GM12878 (cell line): Measurements from ENCODE around the gene NBEA. TPM values are rescaled to one million over a fixed set of nuclear protein-coding genes. Genes with fewer than 3 reads are reported as not detected.

Source experiments
- ATAC-seq: fragments of 200-7000 bp; cut with Tn5 transposase; 3 replicates; pipeline ENCODE4 v1.9.1; 2020; ENCODE audit warnings: mild to moderate bottlenecking, moderate library complexity
- BruUV-seq: library from RNA; stranded (reverse); fragments of 400-500 nt; replicated peaks from 2 replicates; lab custom pipeline; 2021; lab: Mats Ljungman, UMichigan
- CTCF ChIA-PET: fragments of 300-600 bp; sonication (Branson Sonifier 250); formaldehyde crosslinking; extraction: SDS; loops from one replicate; lab custom pipeline; 2021; ENCODE audit warnings: inconsistent platforms; lab: Yijun Ruan, JAX
- POLR2A ChIA-PET: fragments of 350-600 bp; formaldehyde crosslinking; extraction: SDS; loops from one replicate; lab custom pipeline; 2021; ENCODE audit warnings: inconsistent platforms; lab: Charles Lee
- RAD21 ChIA-PET: fragments of 300-600 bp; sonication (Branson Sonifier 250); formaldehyde crosslinking; loops from one replicate; lab custom pipeline; 2023; ENCODE audit warnings: antibody characterized with exemption; ENCODE audit not compliant: unreplicated experiment; lab: Charles Lee
- SMC1A ChIA-PET: fragments of 300-600 bp; sonication (Branson Sonifier 250); formaldehyde crosslinking; loops from one replicate; lab custom pipeline; 2023; ENCODE audit not compliant: unreplicated experiment, uncharacterized antibody; lab: Charles Lee
- DNase-seq: peaks from one replicate; pipeline ENCODE4 v3.0.0-alpha.2; 2011; ENCODE audit warnings: low read depth, low spot score
- FAIRE-seq: peaks from 3 replicates; lab custom pipeline; 2011; peaks lifted over from hg19 to GRCh38; lab: Jason Lieb, UNC
- H2AFZ ChIP-seq: 2 replicates; pipeline ENCODE4 v1.6.0; 2011; ENCODE audit warnings: low read depth, low read length, control low read depth; ENCODE audit not compliant: control insufficient read depth
- H3K27ac ChIP-seq: 2 replicates; pipeline ENCODE4 v1.5.1; 2011; ENCODE audit warnings: control low read depth; ENCODE audit not compliant: control insufficient read depth, insufficient read depth
- H3K27me3 ChIP-seq, 2 experiments: replicated peaks in 1 of 2; 2 replicates each; pipeline versions ENCODE4 v1.6.0 to v1.6.1; 2011; ENCODE audit warnings: low read length in 1 of 2; ENCODE audit not compliant: control insufficient read depth in 2 of 2, insufficient read depth in 2 of 2
- H3K36me3 ChIP-seq, 2 experiments: 2 replicates each; pipeline ENCODE4 v1.5.1; 2011; ENCODE audit warnings: low read length in 1 of 2; ENCODE audit not compliant: control insufficient read depth in 2 of 2, insufficient read depth in 2 of 2
- H3K4me1 ChIP-seq: 2 replicates; pipeline ENCODE4 v1.6.1; 2011; ENCODE audit warnings: mild to moderate bottlenecking, low read length, moderate library complexity, mixed read lengths; ENCODE audit not compliant: control insufficient read depth, insufficient read depth
- H3K4me2 ChIP-seq: 2 replicates; pipeline ENCODE4 v1.6.0; 2011; ENCODE audit warnings: control low read depth; ENCODE audit not compliant: control insufficient read depth, insufficient read depth
- H3K4me3 ChIP-seq: fragments of 200-600 bp; sonication (generic); 2 replicates; pipeline ENCODE4 v1.5.1; 2016
- H3K79me2 ChIP-seq: 2 replicates; pipeline ENCODE4 v1.6.0; 2011; ENCODE audit warnings: low read length; ENCODE audit not compliant: control insufficient read depth, insufficient read depth
- H3K9ac ChIP-seq: 2 replicates; pipeline ENCODE4 v1.8.0; 2011; ENCODE audit warnings: low read length, control low read depth, mixed read lengths; ENCODE audit not compliant: control insufficient read depth, insufficient read depth
- H3K9me3 ChIP-seq: replicated peaks from 3 replicates; pipeline ENCODE4 v1.5.1; 2011; ENCODE audit warnings: mild to moderate bottlenecking, low read length; ENCODE audit not compliant: control insufficient read depth, insufficient read depth
- H4K20me1 ChIP-seq: 2 replicates; pipeline ENCODE4 v1.6.0; 2011; ENCODE audit not compliant: control insufficient read depth, insufficient read depth
- BCLAF1 ChIP-seq: fragments of 450-650 bp; IDR thresholded peaks from 2 replicates; pipeline ENCODE4 v1.6.1; 2017; ENCODE audit warnings: antibody characterized with exemption, mild to moderate bottlenecking, moderate library complexity
- CBX3 ChIP-seq: fragments of 200-600 bp; sonication (generic); IDR thresholded peaks from 2 replicates; pipeline ENCODE4 v1.6.1; 2016; ENCODE audit warnings: low read depth, borderline replicate concordance
- CHD2 ChIP-seq: IDR thresholded peaks from 2 replicates; pipeline ENCODE4 v1.6.1; 2011; ENCODE audit warnings: low read depth, low read length, improper control_type of control experiment, borderline replicate concordance
- HDAC2 ChIP-seq: fragments of 200-600 bp; sonication (generic); IDR thresholded peaks from 2 replicates; pipeline ENCODE4 v1.6.1; 2017
- HSF1 ChIP-seq: fragments of 150-350 bp; IDR thresholded peaks from 2 replicates; pipeline ENCODE4 v1.6.1; 2014; ENCODE audit warnings: mild to moderate bottlenecking, low read depth, low read length
- IRF5 ChIP-seq: fragments of 450-650 bp; IDR thresholded peaks from 2 replicates; pipeline ENCODE4 v1.6.1; 2017; ENCODE audit warnings: borderline replicate concordance
- MXI1 ChIP-seq: fragments of 150-350 bp; IDR thresholded peaks from 2 replicates; pipeline ENCODE4 v1.6.1; 2011; ENCODE audit warnings: low read depth, mild to moderate bottlenecking, inconsistent platforms, low read length, improper control_type of control experiment
- NFIC ChIP-seq: IDR thresholded peaks from 2 replicates; pipeline ENCODE4 v1.6.1; 2012; ENCODE audit warnings: low read depth, mild to moderate bottlenecking, inconsistent platforms, low read length, moderate library complexity
- NFYA ChIP-seq: IDR thresholded peaks from 2 replicates; pipeline ENCODE4 v1.6.1; 2011; ENCODE audit warnings: low read depth, mild to moderate bottlenecking, low read length, improper control_type of control experiment, borderline replicate concordance
- PBX3 ChIP-seq: IDR thresholded peaks from 2 replicates; pipeline ENCODE4 v1.6.1; 2011; ENCODE audit warnings: mild to moderate bottlenecking, low read depth, low read length, moderate library complexity; ENCODE audit not compliant: insufficient replicate concordance
- RCOR1 ChIP-seq: conservative IDR thresholded peaks from 2 replicates; pipeline ENCODE4 v1.6.1; 2012; ENCODE audit warnings: low read depth, low read length, improper control_type of control experiment
- RELB ChIP-seq: fragments of 450-650 bp; IDR thresholded peaks from 2 replicates; pipeline ENCODE4 v1.6.1; 2017; ENCODE audit warnings: low read depth, mild to moderate bottlenecking, moderate library complexity
- SP1 ChIP-seq: IDR thresholded peaks from one replicate; pipeline ENCODE4 v1.6.1; 2011; ENCODE audit warnings: low read depth, low read length
- TCF3 ChIP-seq: IDR thresholded peaks from 2 replicates; pipeline ENCODE4 v1.6.1; 2012; ENCODE audit warnings: low read depth, mild to moderate bottlenecking, low read length, borderline replicate concordance; ENCODE audit not compliant: insufficient read depth
- WGBS: methylation state at CpG from one replicate; pipeline ENCODE4 v1.1.6; 2016; ENCODE audit warnings: low lambda C conversion rate; ENCODE audit not compliant: insufficient replicate concordance, insufficient coverage; ENCODE audit errors: missing lambda C conversion rate; 5-methylcytosine and 5-hydroxymethylcytosine counted together
- in situ Hi-C: fragments of 300-500 bp; cut with MboI; formaldehyde crosslinking; loops from 9 replicates; pipeline ENCODE4 v1.14.3; 2018; ENCODE audit warnings: mixed read lengths
- intact Hi-C: fragments of 100-400 bp; cut with micrococcal nuclease; formaldehyde crosslinking; loops from one replicate; pipeline ENCODE4 v1.14.2; 2022; ENCODE audit not compliant: unreplicated experiment
- polyA plus RNA-seq, 11 experiments: library from polyadenylated mRNA; depleted of rRNA in 4 of 11; unstranded in 6 of 11; stranded (reverse) in 5 of 11; fragments of >200 nt; fragmentation: Nextera tagmentation in 4 of 11; fragmentation: Illumina TruSeq in 1 of 11; extraction: Ambion mirVana in 4 of 11; extraction: Trizol in 1 of 11; gene quantifications; 1 replicate in 1 of 11; 2 replicates in 10 of 11; pipeline versions ENCODE4 v1.2.1 to v1.2.3, GENCODE V29; 2011 to 2016; ENCODE audit warnings: inconsistent platforms in 2 of 11, missing spikeins in 2 of 11, low read depth in 1 of 11
- total RNA-seq, 4 experiments: library from RNA; depleted of rRNA in 3 of 4; stranded (reverse); fragments of >200 nt in 3 of 4; fragmentation: Illumina TruSeq in 1 of 4; extraction: Trizol in 1 of 4; gene quantifications; 2 replicates each; pipeline versions ENCODE4 v1.2.1 to v1.2.3, GENCODE V29; 2013 to 2021

NBEA gene
- total and polyA plus RNA-seq, 10 of the 15 experiments (the other 5 are each of a cell fraction or from before 2014, with no cell fraction given), result 0.23 to 3.6 (median 0.55) TPM

GRCh38 chr13:35597451-35597850 is 655.4 kb downstream of the NBEA start:
- DNase-seq, result no peak
- H3K9me3 ChIP-seq, result no peaks in the 10 kb centered on the region
- H4K20me1 ChIP-seq, result no peaks in the 10 kb centered on the region
- ChIA-PET POLR2A (no interaction called here), SMC1A (interaction anchor here (1.8 kb wide), 1 partner anchor 10 kb away, joined by 5 read pairs; no protein-coding TSS in a partner anchor), RAD21 (no interaction called here), CTCF (no interaction called here)
- no peaks in the 10 kb centered on the region for H3K27me3 ChIP-seq
- H3K36me3 ChIP-seq, result no peaks in the 10 kb centered on the region
- no TSS peak for BruUV-seq
- intact Hi-C loops, result no loop called here
- no peak overlapping the region for H2AFZ ChIP-seq
- no peak overlapping the region for H3K4me2 ChIP-seq
- no peaks in the 10 kb centered on the region for H3K4me1 ChIP-seq
- no peak overlapping the region for H3K27ac ChIP-seq
- ATAC-seq, result no peak
- H3K79me2 ChIP-seq, result no peaks in the 10 kb centered on the region
- WGBS, result 54% methylated on average over 3 of the region's 3 CpGs
- no peak for FAIRE-seq
- in situ Hi-C loops, result no loop called here
- no peak overlapping the region for H3K4me3 ChIP-seq
- TF ChIP-seq RCOR1, result no peak
- TF ChIP-seq IRF5, result no peak
- no peak for TF ChIP-seq PBX3
- TF ChIP-seq NFIC, result no peak
- TF ChIP-seq NFYA, result no peak
- TF ChIP-seq BCLAF1, result no peak
- no peak for TF ChIP-seq HSF1
- no peak for TF ChIP-seq TCF3
- TF ChIP-seq HDAC2, result no peak
- TF ChIP-seq SP1, result no peak
- no peak for TF ChIP-seq MXI1
- TF ChIP-seq CBX3, result no peak
- TF ChIP-seq CHD2, result no peak
- TF ChIP-seq RELB, result no peak
- no peak overlapping the region for H3K9ac ChIP-seq
